ENCODE data around the gene NNAT.
"Not testable (repeated sequence)": the region's sequence is repeated elsewhere in the genome, so short reads cannot be mapped to it uniquely, and the experiment has no call there.

GRCh38 chr20:37486209-37486608 lies 34.8 kb upstream of the NNAT start:
- not testable (repeated sequence) for TF ChIP-seq CTCF, POLR2A (IDR thresholded peaks at IDR 0.05)

Data from uterus (tissue), 2 donors.